Panc1 (cell line): ENCODE data around the gene GBF1. TPM values are rescaled to one million over a fixed set of nuclear protein-coding genes. Genes with fewer than 3 reads are reported as not detected.

Experiments used
- ATAC-seq: fragments of 200-7000 bp; cut with Tn5 transposase; 2 replicates; pipeline ENCODE4 v1.9.1; 2020; ENCODE audit warnings: mild to moderate bottlenecking, moderate library complexity
- BruUV-seq: library from RNA; stranded (reverse); fragments of 400-500 nt; replicated peaks from 2 replicates; lab custom pipeline; 2021; lab: Mats Ljungman, UMichigan
- CTCF ChIA-PET: fragments of 300-600 bp; sonication (Branson Sonifier 250); formaldehyde crosslinking; loops from one replicate; lab custom pipeline; 2022; ENCODE audit warnings: antibody characterized with exemption; lab: Charles Lee
- POLR2A ChIA-PET: fragments of 300-600 bp; sonication (Branson Sonifier 250); formaldehyde crosslinking; loops from one replicate; lab custom pipeline; 2022; ENCODE audit warnings: antibody characterized with exemption; lab: Charles Lee
- DNase-seq: peaks from one replicate; pipeline ENCODE4 v3.0.0-alpha.2; 2010; ENCODE audit warnings: low read depth, low spot score
- H3K27ac ChIP-seq: 2 replicates; pipeline ENCODE4 v1.5.1; 2011; ENCODE audit warnings: mild to moderate bottlenecking, low read length, inconsistent platforms
- H3K27me3 ChIP-seq: fragments of 200-500 bp; sonication (Bioruptor generic); 2 replicates; pipeline ENCODE4 v1.6.0; 2014; ENCODE audit warnings: low read length, inconsistent platforms; ENCODE audit not compliant: control insufficient read depth, insufficient read depth
- H3K36me3 ChIP-seq: fragments of 200-500 bp; sonication (Bioruptor generic); 2 replicates; pipeline ENCODE4 v1.5.1; 2014; ENCODE audit warnings: inconsistent platforms, mild to moderate bottlenecking, low read length, moderate library complexity; ENCODE audit not compliant: control insufficient read depth, insufficient read depth
- H3K4me1 ChIP-seq: 2 replicates; pipeline ENCODE4 v1.5.1; 2011; ENCODE audit warnings: inconsistent platforms, mild to moderate bottlenecking, low read length, moderate library complexity; ENCODE audit not compliant: control insufficient read depth, insufficient read depth
- H3K4me3 ChIP-seq, 2 experiments: 2 replicates each; pipeline ENCODE4 v1.5.1; 2011 to 2012; ENCODE audit warnings: low read depth in 2 of 2, low read length in 2 of 2, mild to moderate bottlenecking in 2 of 2, inconsistent platforms in 1 of 2, moderate library complexity in 1 of 2
- H3K9me3 ChIP-seq: fragments of 200-500 bp; sonication (Bioruptor generic); 2 replicates; pipeline ENCODE4 v1.5.1; 2014; ENCODE audit warnings: low read depth, mild to moderate bottlenecking, inconsistent platforms, low read length, moderate library complexity; ENCODE audit not compliant: control insufficient read depth, insufficient read depth
- POLR2AphosphoS5 ChIP-seq: IDR thresholded peaks from 2 replicates; pipeline ENCODE4 v1.6.1; 2012; ENCODE audit warnings: mild to moderate bottlenecking, low read depth, low read length, moderate library complexity
- REST ChIP-seq, 2 experiments: IDR thresholded peaks; 2 replicates each; pipeline ENCODE4 v1.6.1; 2011 to 2012; ENCODE audit warnings: low read depth in 2 of 2, control low read depth in 1 of 2, low read length in 1 of 2, mild to moderate bottlenecking in 1 of 2, moderate library complexity in 1 of 2; ENCODE audit not compliant: insufficient read depth in 1 of 2
- SIN3A ChIP-seq: IDR thresholded peaks from 2 replicates; pipeline ENCODE4 v1.6.1; 2012; ENCODE audit warnings: low read depth, mild to moderate bottlenecking, low read length, moderate library complexity, borderline replicate concordance; ENCODE audit not compliant: insufficient read depth
- TCF7L2 ChIP-seq: IDR thresholded peaks from 2 replicates; pipeline ENCODE4 v1.6.1; 2011; ENCODE audit warnings: mild to moderate bottlenecking, low read depth, low read length, inconsistent platforms
- in situ Hi-C: cut with HindIII; loops from 2 replicates; pipeline ENCODE4 v1.10.0; 2016; ENCODE audit warnings: low sequenced_read_pairs, low pct_unique_long_range_greater_than_20kb
- intact Hi-C: fragments of 100-400 bp; cut with micrococcal nuclease; formaldehyde crosslinking; loops from one replicate; pipeline ENCODE4 v1.10.0; 2022; ENCODE audit not compliant: unreplicated experiment
- total RNA-seq: library from RNA; stranded (reverse); gene quantifications from one replicate; pipeline ENCODE4 v1.2.1, GENCODE V29; 2021; ENCODE audit not compliant: unreplicated experiment
- TF ChIP-seq, protein P1 (sequence below): fragments of 450-650 bp; IDR thresholded peaks from 2 replicates; pipeline ENCODE4 v1.5.1; 2017; ENCODE audit warnings: mild to moderate bottlenecking

The GBF1 gene
- total RNA-seq, 1 experiment from 2014 or later = 65.0 TPM

DNA sequence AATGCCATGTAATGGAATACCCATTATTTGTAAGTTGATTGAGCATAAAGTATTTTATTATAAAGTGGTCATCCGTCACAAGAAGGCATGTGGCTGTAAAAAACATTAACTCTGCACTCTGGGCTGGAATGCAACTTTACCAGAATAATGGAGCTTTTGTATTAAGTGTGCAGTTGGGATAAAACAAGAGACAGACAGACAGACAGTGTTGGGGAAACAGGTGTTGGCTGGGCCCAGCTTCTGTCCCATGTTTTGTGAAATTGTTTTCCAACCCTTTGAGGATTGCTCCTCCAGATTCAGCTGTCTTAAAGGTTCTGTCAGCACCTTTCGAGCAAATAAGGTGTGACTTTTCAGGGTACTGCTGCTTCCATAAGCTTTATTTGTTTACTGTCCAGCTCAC lies 82.3 kb downstream of the GBF1 start:
- CTCF ChIA-PET = no interaction called here

GRCh38 chr10:102332772-102333171 lies 87.4 kb downstream of the GBF1 start:
- H3K9me3 ChIP-seq = no peaks in the 10 kb centered on the region
- no peaks in the 10 kb centered on the region for H3K36me3 ChIP-seq
- BruUV-seq = no TSS peak
- no peak overlapping the region for H3K27ac ChIP-seq
- CTCF ChIA-PET = no interaction called here
- H3K4me3 ChIP-seq = no peak overlapping the region
- intact Hi-C loops (no loop called here), in situ Hi-C loops (no loop called here)
- no peaks in the 10 kb centered on the region for H3K27me3 ChIP-seq
- POLR2A ChIA-PET = no interaction called here
- DNase-seq = no peak
- TF ChIP-seq SIN3A = no peak
- TF ChIP-seq REST (IDR thresholded peaks at IDR 0.05; ENCODE audit: insufficient read depth in 1 of 2, low read depth in 2 of 2, low read length in 1 of 2) = no peak
- no peak for TF ChIP-seq POLR2AphosphoS5
- no peak for TF ChIP-seq TCF7L2
- TF ChIP-seq, protein P1, sequence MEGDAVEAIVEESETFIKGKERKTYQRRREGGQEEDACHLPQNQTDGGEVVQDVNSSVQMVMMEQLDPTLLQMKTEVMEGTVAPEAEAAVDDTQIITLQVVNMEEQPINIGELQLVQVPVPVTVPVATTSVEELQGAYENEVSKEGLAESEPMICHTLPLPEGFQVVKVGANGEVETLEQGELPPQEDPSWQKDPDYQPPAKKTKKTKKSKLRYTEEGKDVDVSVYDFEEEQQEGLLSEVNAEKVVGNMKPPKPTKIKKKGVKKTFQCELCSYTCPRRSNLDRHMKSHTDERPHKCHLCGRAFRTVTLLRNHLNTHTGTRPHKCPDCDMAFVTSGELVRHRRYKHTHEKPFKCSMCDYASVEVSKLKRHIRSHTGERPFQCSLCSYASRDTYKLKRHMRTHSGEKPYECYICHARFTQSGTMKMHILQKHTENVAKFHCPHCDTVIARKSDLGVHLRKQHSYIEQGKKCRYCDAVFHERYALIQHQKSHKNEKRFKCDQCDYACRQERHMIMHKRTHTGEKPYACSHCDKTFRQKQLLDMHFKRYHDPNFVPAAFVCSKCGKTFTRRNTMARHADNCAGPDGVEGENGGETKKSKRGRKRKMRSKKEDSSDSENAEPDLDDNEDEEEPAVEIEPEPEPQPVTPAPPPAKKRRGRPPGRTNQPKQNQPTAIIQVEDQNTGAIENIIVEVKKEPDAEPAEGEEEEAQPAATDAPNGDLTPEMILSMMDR = no peak
- no peaks in the 10 kb centered on the region for H3K4me1 ChIP-seq
- no peak for ATAC-seq

More for the DNA sequence above, 82.3 kb downstream of the GBF1 start:
- Histone ChIP-seq H3K9me3 (no peaks in the 10 kb centered on the region), H3K27ac (no peak overlapping the region), H3K4me3 (no peak overlapping the region), H3K4me1 (no peaks in the 10 kb centered on the region), H3K36me3 (no peaks in the 10 kb centered on the region), H3K27me3 (no peaks in the 10 kb centered on the region)
- no peak for TF ChIP-seq POLR2AphosphoS5
- TF ChIP-seq SIN3A = no peak
- TF ChIP-seq, protein P1 = no peak
- no peak for TF ChIP-seq TCF7L2
- no peak for TF ChIP-seq REST (IDR thresholded peaks at IDR 0.05; ENCODE audit: insufficient read depth in 1 of 2, low read depth in 2 of 2, low read length in 1 of 2)
- no TSS peak for BruUV-seq
- in situ Hi-C loops = no loop called here
- POLR2A ChIA-PET = no interaction called here
- ATAC-seq (no peak), DNase-seq (no peak)
- intact Hi-C loops = no loop called here
